Common myeloid progenitor, CD34-positive (primary cell): Measurements from ENCODE around the gene KCTD8.
"Not testable (repeated sequence)": the region's sequence is repeated elsewhere in the genome, so short reads cannot be mapped to it uniquely, and the experiment has no call there.

Experiments
- CTCF ChIA-PET: fragments of 350-600 bp; sonication (Branson Sonifier 250); formaldehyde crosslinking; loops from one replicate; lab custom pipeline; 2021; ENCODE audit warnings: antibody characterized with exemption; lab: Charles Lee
- POLR2A ChIA-PET: fragments of 350-600 bp; sonication (Branson Sonifier 250); formaldehyde crosslinking; loops from one replicate; lab custom pipeline; 2021; ENCODE audit warnings: antibody characterized with exemption; lab: Charles Lee
- DNase-seq, 3 donors: peaks; one replicate each; pipeline versions ENCODE4 v3.0.0 to v3.0.0-alpha.2; 2013
- H3K27ac ChIP-seq, 2 experiments: 1 replicate in 1 of 2; 2 replicates in 1 of 2; pipeline ENCODE4 v1.7.0; 2013; ENCODE audit warnings: inconsistent platforms in 2 of 2, low read length in 2 of 2, mild to moderate bottlenecking in 2 of 2, low read depth in 1 of 2, moderate library complexity in 1 of 2; ENCODE audit not compliant: severe bottlenecking in 2 of 2, insufficient read depth in 1 of 2, poor library complexity in 1 of 2
- H3K27me3 ChIP-seq, 5 experiments: replicated peaks in 2 of 5; 1 replicate in 3 of 5; 2 replicates in 2 of 5; pipeline versions ENCODE4 v1.6.1 to v1.7.0; 2013; ENCODE audit warnings: low read length in 4 of 5, mild to moderate bottlenecking in 2 of 5, moderate library complexity in 2 of 5, inconsistent platforms in 1 of 5; ENCODE audit not compliant: insufficient read depth in 5 of 5, control insufficient read depth in 4 of 5
- H3K36me3 ChIP-seq, 4 experiments: 1 replicate in 2 of 4; 2 replicates in 2 of 4; pipeline versions ENCODE4 v1.6.1 to v1.7.0; 2013; ENCODE audit warnings: low read length in 3 of 4, control low read depth in 1 of 4, mild to moderate bottlenecking in 1 of 4; ENCODE audit not compliant: control insufficient read depth in 4 of 4, insufficient read depth in 4 of 4
- H3K4me1 ChIP-seq, 4 experiments: 1 replicate in 3 of 4; 2 replicates in 1 of 4; pipeline versions ENCODE4 v1.6.1 to v1.7.1; 2013; ENCODE audit warnings: low read length in 3 of 4, mild to moderate bottlenecking in 3 of 4, control low read depth in 1 of 4, inconsistent platforms in 1 of 4, moderate library complexity in 1 of 4; ENCODE audit not compliant: control insufficient read depth in 4 of 4, insufficient read depth in 4 of 4; ENCODE audit errors: control extremely low read depth in 1 of 4
- H3K4me3 ChIP-seq, 7 experiments: 1 replicate in 4 of 7; 2 replicates in 3 of 7; pipeline versions ENCODE4 v1.5.1 to v1.7.0; 2013; ENCODE audit warnings: mild to moderate bottlenecking in 7 of 7, low read length in 6 of 7, moderate library complexity in 6 of 7, inconsistent platforms in 2 of 7, low read depth in 2 of 7, control low read depth in 1 of 7; ENCODE audit not compliant: insufficient read depth in 4 of 7, control insufficient read depth in 1 of 7; ENCODE audit errors: extremely low read depth in 1 of 7
- H3K9me3 ChIP-seq, 5 experiments: 1 replicate in 4 of 5; 2 replicates in 1 of 5; pipeline versions ENCODE4 v1.6.1 to v1.7.1; 2013; ENCODE audit warnings: low read length in 4 of 5, mild to moderate bottlenecking in 2 of 5, inconsistent platforms in 1 of 5, low read depth in 1 of 5, moderate library complexity in 1 of 5; ENCODE audit not compliant: control insufficient read depth in 4 of 5, insufficient read depth in 2 of 5; ENCODE audit errors: control extremely low read depth in 1 of 5
- WGBS: methylation state at CpG from one replicate; pipeline ENCODE4 v1.1.5; 2013; ENCODE audit not compliant: insufficient coverage; 5-methylcytosine and 5-hydroxymethylcytosine counted together

KCTD8 gene

GRCh38 chr4:44221407-44221806 lies 227.2 kb downstream of the KCTD8 start:
- CTCF ChIA-PET: no interaction called here
- H3K27me3 ChIP-seq: no peaks in the 10 kb centered on the region

GRCh38 chr4:44210750-44211149 lies 237.9 kb downstream of the KCTD8 start:
- Histone ChIP-seq H3K4me3 (no peak overlapping the region), H3K27ac (no peak overlapping the region), H3K4me1 (no peaks in the 10 kb centered on the region), H3K36me3 (no peaks in the 10 kb centered on the region), H3K27me3 (no peaks in the 10 kb centered on the region), H3K9me3 (no peaks in the 10 kb centered on the region)
- DNase-seq: no peak
- POLR2A ChIA-PET: no interaction called here
- CTCF ChIA-PET: no interaction called here

More at GRCh38 chr4:44221407-44221806, 227.2 kb downstream of the KCTD8 start:
- Histone ChIP-seq H3K27ac (no peak overlapping the region), H3K36me3 (no peaks in the 10 kb centered on the region), H3K4me3 (no peak overlapping the region), H3K9me3 (no peaks in the 10 kb centered on the region), H3K4me1 (no peaks in the 10 kb centered on the region)
- POLR2A ChIA-PET: no interaction called here
- WGBS: 91% methylated on average over 3 of the region's 4 CpGs
- DNase-seq: no peak

GRCh38 chr4:44196796-44197195 lies 251.8 kb downstream of the KCTD8 start:
- 38% methylated on average over 1 of the region's 1 CpG for WGBS

DNA sequence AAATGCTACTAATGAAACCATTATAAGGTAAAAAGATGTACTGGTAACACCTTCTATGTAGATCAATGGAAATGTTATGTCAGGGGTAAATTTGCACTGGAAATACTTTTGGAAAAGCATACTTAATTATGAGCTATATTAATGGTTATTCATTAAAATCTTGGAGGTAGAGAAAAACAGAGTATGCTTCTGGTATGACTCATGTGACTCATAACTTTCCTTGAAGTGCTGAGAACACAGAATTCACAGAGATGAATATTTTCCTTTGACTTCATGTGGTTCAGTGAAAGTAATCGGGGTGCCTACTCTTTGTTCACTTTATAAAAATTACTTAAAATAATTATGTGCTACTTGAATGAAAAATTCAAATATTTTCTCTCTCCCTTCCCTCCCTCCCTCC lies 254.2 kb downstream of the KCTD8 start:
- POLR2A ChIA-PET: no interaction called here

More at GRCh38 chr4:44196796-44197195, 251.8 kb downstream of the KCTD8 start:
- Histone ChIP-seq H3K9me3 (peaks cover 0 to 2% (median 0%) of the 10 kb centered on the region in 5 experiments), H3K4me1 (no peaks in the 10 kb centered on the region), H3K4me3 (no peak overlapping the region), H3K36me3 (no peaks in the 10 kb centered on the region), H3K27me3 (no peaks in the 10 kb centered on the region), H3K27ac (no peak overlapping the region)
- DNase-seq: no peak
- POLR2A ChIA-PET: no interaction called here
- CTCF ChIA-PET: no interaction called here

GRCh38 chr4:44186850-44187246 lies 261.8 kb downstream of the KCTD8 start:
- Histone ChIP-seq H3K4me1 (no peaks in the 10 kb centered on the region), H3K36me3 (no peaks in the 10 kb centered on the region), H3K27me3 (no peaks in the 10 kb centered on the region), H3K4me3 (no peak overlapping the region), H3K9me3 (no peaks in the 10 kb centered on the region), H3K27ac (no peak overlapping the region)
- WGBS: 100% methylated on average over 1 of the region's 1 CpG
- POLR2A ChIA-PET: no interaction called here
- CTCF ChIA-PET: no interaction called here
- no peak for DNase-seq

More for the DNA sequence above, 254.2 kb downstream of the KCTD8 start:
- Histone ChIP-seq H3K27ac (no peak overlapping the region), H3K36me3 (no peaks in the 10 kb centered on the region), H3K4me3 (no peak overlapping the region), H3K9me3 (peaks cover 0 to 2% (median 0%) of the 10 kb centered on the region in 5 experiments), H3K4me1 (no peaks in the 10 kb centered on the region), H3K27me3 (no peaks in the 10 kb centered on the region)
- no peak for DNase-seq
- CTCF ChIA-PET: no interaction called here
- WGBS: no CpG with 5 or more reads among the region's 1 CpG

- no peaks in the 10 kb centered on the region for H3K27me3 ChIP-seq
- 90% methylated on average over 16 of the region's 23 CpGs for WGBS
- H3K4me1 ChIP-seq: no peaks in the 10 kb centered on the region
- DNase-seq: no peak
- ChIA-PET POLR2A (no interaction called here), CTCF (no interaction called here)
- H3K36me3 ChIP-seq: no peaks in the 10 kb centered on the region
- H3K9me3 ChIP-seq: no peaks in the 10 kb centered on the region
- H3K4me3 ChIP-seq: no peak overlapping the region
- H3K27ac ChIP-seq: no peak overlapping the region
Measured at GRCh38 chr4:44186096-44186849, 262.3 kb downstream of the KCTD8 start.

DNA sequence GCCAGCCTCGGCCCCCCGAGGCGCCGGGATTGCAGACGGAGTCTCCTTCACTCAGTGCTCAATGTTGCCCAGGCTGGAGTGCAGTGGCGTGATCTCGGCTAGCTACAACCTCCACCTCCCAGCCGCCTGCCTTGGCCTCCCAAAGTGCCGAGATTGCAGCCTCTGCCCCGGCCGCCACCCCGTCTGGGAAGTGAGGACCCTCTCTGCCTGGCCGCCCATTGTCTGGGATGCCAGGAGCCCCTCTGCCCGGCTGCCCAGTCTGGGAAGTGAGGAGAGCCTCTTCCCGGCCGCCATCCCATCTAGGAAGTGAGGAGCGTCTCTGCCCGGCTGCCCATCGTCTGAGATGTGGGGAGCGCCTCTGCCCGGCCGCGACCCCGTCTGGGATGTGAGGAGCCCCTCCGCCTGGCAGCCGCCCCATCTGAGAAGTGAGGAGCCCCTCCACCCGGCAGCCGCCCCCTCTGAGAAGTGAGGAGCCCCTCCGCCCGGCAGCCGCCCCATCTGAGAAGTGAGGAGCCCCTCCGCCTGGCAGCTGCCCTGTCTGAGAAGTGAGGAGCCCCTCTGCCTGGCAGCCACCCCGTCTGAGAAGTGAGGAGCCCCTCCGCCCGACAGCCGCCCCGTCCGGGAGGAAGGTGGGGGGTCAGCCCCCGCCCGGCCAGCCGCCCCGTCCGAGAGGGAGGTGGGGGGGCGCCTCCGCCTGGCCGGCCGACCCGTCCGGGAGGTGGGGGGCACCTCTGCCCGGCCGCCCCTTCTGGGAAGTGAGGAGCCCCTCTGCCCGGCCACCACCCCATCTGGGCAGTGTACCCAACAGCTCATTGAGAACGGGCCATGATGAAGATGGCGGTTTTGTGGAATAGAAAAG lies 266.9 kb downstream of the KCTD8 start:
- H3K27ac ChIP-seq, DNase-seq: not testable (repeated sequence)

More for the DNA sequence above, 266.9 kb downstream of the KCTD8 start:
- H3K9me3 ChIP-seq, H3K4me1 ChIP-seq, H3K4me3 ChIP-seq, CTCF ChIA-PET, POLR2A ChIA-PET, H3K27me3 ChIP-seq, H3K36me3 ChIP-seq: not testable (repeated sequence)
- WGBS: 99% methylated on average over 24 of the region's 54 CpGs
